Measurements from ENCODE around the gene MSH3. TPM values are rescaled to one million over a fixed set of nuclear protein-coding genes. Genes with fewer than 3 reads are reported as not detected.

Gene MSH3
- total and polyA plus RNA-seq, 2 of the 8 experiments (the other 6 are each of a cell fraction or from before 2014, with no cell fraction given), result 3.6 to 22.6 TPM

DNA sequence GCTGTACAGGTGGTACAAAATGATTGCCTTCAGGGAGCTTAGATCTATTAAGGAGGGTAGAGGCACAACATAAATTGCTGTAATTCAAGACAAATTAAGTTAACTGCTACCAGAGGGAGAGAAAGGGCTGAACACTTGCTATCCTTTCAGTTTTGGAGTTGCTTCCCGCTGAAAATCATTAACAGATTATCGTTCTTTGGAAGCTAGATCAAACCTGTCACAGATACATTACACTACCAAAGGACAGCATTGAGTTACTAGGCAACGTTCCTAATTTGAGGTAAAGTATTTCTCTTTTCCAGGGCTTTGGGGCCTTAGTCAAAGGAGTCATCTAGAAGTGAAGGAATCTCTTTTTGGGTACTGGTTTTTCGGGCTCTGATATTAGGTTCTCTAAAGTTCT, 85.0 kb downstream of the MSH3 start (continued):
- TF ChIP-seq SIN3A (conservative IDR thresholded peaks at IDR 0.05 in 1 of 2, IDR thresholded peaks at IDR 0.05 in 1 of 2; ENCODE audit: low read depth in 1 of 2, low read length in 2 of 2) (no peak), BACH1 (IDR thresholded peaks at IDR 0.05; ENCODE audit: low read length) (no peak), GABPA (IDR thresholded peaks at IDR 0.05; ENCODE audit: borderline replicate concordance, insufficient read depth, low read length) (no peak)
- TF ChIP-seq, protein P1, sequence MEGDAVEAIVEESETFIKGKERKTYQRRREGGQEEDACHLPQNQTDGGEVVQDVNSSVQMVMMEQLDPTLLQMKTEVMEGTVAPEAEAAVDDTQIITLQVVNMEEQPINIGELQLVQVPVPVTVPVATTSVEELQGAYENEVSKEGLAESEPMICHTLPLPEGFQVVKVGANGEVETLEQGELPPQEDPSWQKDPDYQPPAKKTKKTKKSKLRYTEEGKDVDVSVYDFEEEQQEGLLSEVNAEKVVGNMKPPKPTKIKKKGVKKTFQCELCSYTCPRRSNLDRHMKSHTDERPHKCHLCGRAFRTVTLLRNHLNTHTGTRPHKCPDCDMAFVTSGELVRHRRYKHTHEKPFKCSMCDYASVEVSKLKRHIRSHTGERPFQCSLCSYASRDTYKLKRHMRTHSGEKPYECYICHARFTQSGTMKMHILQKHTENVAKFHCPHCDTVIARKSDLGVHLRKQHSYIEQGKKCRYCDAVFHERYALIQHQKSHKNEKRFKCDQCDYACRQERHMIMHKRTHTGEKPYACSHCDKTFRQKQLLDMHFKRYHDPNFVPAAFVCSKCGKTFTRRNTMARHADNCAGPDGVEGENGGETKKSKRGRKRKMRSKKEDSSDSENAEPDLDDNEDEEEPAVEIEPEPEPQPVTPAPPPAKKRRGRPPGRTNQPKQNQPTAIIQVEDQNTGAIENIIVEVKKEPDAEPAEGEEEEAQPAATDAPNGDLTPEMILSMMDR (IDR thresholded peaks at IDR 0.05; ENCODE audit: control extremely low read depth in 1 of 3, insufficient read depth in 1 of 3, low read depth in 1 of 3, low read length in 3 of 3), result no peak
- TF ChIP-seq, protein P2, sequence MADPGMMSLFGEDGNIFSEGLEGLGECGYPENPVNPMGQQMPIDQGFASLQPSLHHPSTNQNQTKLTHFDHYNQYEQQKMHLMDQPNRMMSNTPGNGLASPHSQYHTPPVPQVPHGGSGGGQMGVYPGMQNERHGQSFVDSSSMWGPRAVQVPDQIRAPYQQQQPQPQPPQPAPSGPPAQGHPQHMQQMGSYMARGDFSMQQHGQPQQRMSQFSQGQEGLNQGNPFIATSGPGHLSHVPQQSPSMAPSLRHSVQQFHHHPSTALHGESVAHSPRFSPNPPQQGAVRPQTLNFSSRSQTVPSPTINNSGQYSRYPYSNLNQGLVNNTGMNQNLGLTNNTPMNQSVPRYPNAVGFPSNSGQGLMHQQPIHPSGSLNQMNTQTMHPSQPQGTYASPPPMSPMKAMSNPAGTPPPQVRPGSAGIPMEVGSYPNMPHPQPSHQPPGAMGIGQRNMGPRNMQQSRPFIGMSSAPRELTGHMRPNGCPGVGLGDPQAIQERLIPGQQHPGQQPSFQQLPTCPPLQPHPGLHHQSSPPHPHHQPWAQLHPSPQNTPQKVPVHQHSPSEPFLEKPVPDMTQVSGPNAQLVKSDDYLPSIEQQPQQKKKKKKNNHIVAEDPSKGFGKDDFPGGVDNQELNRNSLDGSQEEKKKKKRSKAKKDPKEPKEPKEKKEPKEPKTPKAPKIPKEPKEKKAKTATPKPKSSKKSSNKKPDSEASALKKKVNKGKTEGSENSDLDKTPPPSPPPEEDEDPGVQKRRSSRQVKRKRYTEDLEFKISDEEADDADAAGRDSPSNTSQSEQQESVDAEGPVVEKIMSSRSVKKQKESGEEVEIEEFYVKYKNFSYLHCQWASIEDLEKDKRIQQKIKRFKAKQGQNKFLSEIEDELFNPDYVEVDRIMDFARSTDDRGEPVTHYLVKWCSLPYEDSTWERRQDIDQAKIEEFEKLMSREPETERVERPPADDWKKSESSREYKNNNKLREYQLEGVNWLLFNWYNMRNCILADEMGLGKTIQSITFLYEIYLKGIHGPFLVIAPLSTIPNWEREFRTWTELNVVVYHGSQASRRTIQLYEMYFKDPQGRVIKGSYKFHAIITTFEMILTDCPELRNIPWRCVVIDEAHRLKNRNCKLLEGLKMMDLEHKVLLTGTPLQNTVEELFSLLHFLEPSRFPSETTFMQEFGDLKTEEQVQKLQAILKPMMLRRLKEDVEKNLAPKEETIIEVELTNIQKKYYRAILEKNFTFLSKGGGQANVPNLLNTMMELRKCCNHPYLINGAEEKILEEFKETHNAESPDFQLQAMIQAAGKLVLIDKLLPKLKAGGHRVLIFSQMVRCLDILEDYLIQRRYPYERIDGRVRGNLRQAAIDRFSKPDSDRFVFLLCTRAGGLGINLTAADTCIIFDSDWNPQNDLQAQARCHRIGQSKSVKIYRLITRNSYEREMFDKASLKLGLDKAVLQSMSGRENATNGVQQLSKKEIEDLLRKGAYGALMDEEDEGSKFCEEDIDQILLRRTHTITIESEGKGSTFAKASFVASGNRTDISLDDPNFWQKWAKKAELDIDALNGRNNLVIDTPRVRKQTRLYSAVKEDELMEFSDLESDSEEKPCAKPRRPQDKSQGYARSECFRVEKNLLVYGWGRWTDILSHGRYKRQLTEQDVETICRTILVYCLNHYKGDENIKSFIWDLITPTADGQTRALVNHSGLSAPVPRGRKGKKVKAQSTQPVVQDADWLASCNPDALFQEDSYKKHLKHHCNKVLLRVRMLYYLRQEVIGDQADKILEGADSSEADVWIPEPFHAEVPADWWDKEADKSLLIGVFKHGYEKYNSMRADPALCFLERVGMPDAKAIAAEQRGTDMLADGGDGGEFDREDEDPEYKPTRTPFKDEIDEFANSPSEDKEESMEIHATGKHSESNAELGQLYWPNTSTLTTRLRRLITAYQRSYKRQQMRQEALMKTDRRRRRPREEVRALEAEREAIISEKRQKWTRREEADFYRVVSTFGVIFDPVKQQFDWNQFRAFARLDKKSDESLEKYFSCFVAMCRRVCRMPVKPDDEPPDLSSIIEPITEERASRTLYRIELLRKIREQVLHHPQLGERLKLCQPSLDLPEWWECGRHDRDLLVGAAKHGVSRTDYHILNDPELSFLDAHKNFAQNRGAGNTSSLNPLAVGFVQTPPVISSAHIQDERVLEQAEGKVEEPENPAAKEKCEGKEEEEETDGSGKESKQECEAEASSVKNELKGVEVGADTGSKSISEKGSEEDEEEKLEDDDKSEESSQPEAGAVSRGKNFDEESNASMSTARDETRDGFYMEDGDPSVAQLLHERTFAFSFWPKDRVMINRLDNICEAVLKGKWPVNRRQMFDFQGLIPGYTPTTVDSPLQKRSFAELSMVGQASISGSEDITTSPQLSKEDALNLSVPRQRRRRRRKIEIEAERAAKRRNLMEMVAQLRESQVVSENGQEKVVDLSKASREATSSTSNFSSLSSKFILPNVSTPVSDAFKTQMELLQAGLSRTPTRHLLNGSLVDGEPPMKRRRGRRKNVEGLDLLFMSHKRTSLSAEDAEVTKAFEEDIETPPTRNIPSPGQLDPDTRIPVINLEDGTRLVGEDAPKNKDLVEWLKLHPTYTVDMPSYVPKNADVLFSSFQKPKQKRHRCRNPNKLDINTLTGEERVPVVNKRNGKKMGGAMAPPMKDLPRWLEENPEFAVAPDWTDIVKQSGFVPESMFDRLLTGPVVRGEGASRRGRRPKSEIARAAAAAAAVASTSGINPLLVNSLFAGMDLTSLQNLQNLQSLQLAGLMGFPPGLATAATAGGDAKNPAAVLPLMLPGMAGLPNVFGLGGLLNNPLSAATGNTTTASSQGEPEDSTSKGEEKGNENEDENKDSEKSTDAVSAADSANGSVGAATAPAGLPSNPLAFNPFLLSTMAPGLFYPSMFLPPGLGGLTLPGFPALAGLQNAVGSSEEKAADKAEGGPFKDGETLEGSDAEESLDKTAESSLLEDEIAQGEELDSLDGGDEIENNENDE (IDR thresholded peaks at IDR 0.05; ENCODE audit: insufficient replicate concordance, low read length), result no peak

Data from H1 (cell line).